NCI-H748 (cell line): ENCODE data around the gene GREB1.

Source experiments
- DNase-seq: peaks from one replicate; lab custom pipeline; 2025; ENCODE audit not compliant: unreplicated experiment; lab: John Stamatoyannopoulos, UW

GREB1 gene

GRCh38 chr2:11539317-11540147 is 5.7 kb downstream of the GREB1 start:
- DNase-seq, result peak; percentile 99

GRCh38 chr2:11540148-11540995 is 6.5 kb downstream of the GREB1 start:
- DNase-seq, result peak; percentile 90

- DNase-seq, result no peak
Measured at GRCh38 chr2:11540996-11541692, 7.3 kb downstream of the GREB1 start.

GRCh38 chr2:11541693-11542274 is 7.9 kb downstream of the GREB1 start:
- DNase-seq, result no peak

GRCh38 chr2:11542275-11542819 is 8.5 kb downstream of the GREB1 start:
- DNase-seq, result no peak

- no peak for DNase-seq
Measured at GRCh38 chr2:11543337-11544216, 9.7 kb downstream of the GREB1 start.

GRCh38 chr2:11546072-11546471 is 12.2 kb downstream of the GREB1 start:
- no peak for DNase-seq

- no peak for DNase-seq
Measured at GRCh38 chr2:11547912-11548497, 14.2 kb downstream of the GREB1 start.

GRCh38 chr2:11550302-11550701 is 16.5 kb downstream of the GREB1 start:
- DNase-seq, result no peak

GRCh38 chr2:11550901-11551568 is 17.2 kb downstream of the GREB1 start:
- no peak for DNase-seq

GRCh38 chr2:11551569-11552259 is 17.9 kb downstream of the GREB1 start:
- no peak for DNase-seq

GRCh38 chr2:11552260-11552638 is 18.4 kb downstream of the GREB1 start:
- DNase-seq, result no peak

- DNase-seq, result no peak
Measured at GRCh38 chr2:11553661-11554398, 20.0 kb downstream of the GREB1 start.

GRCh38 chr2:11554399-11554716 is 20.5 kb downstream of the GREB1 start:
- DNase-seq, result no peak

- DNase-seq, result no peak
Measured at GRCh38 chr2:11556101-11556806, 22.4 kb downstream of the GREB1 start.

GRCh38 chr2:11558214-11558886 is 24.5 kb downstream of the GREB1 start:
- no peak for DNase-seq
